ENCODE data around the gene CCR3. TPM values are rescaled to one million over a fixed set of nuclear protein-coding genes. Genes with fewer than 3 reads are reported as not detected.
A peak's percentile ranks its signal among the peaks of the same experiment; 100 is the strongest.

CCR3 gene
- total RNA-seq (2021; ENCODE audit: unreplicated experiment) = not detected
- polyA plus RNA-seq (2012; ENCODE audit: insufficient read length) = not detected
- Bru-seq, nascent RNA = percentile 2 among the genes with signal in this experiment
- BruChase-seq, experiment 1, labeled RNA remaining after a 2-hour chase = percentile 5 among the genes with signal in this experiment
- percentile 2 among the genes with signal in this experiment for BruChase-seq, experiment 2, labeled RNA remaining after a 6-hour chase
- long read RNA-seq = 0 reads

DNA sequence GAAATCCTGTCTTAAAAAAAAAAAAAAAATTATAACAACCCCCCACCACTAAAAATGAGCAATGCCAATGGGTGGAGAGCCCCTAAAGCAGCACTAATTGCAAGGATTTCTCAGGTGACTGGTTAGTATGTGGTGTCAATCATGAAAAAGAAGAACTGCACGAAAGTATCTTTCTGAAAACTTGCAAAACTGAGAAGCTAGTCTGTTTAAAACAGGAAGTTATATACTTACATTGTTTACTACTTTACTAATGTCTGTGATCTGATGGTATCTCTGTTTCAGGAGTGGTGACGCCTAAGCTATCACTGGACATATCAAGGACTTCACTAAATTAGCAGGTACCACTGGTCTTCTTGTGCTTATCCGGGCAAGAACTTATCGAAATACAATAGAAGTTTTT lies at the start of gene CCR3:
Gene CCR3 (plus strand): TSS at position 341 of the 400 bp plus-strand sequence. CDS start 22,699 bp downstream, outside the sequence.
- no peak for ATAC-seq
- intact Hi-C loops (cut with micrococcal nuclease; ENCODE audit: unreplicated experiment) = no loop called here
- in situ Hi-C loops (cut with HindIII; ENCODE audit: low pct_unique_long_range_greater_than_20kb, low sequenced_read_pairs) = no loop called here
- BruUV-seq (replicated peaks) = no TSS peak
- H3K9me3 ChIP-seq (ENCODE audit: control insufficient read depth, insufficient read depth, low read depth, low read length) = no peaks in the 10 kb centered on the region
- no peak for DNase-seq (ENCODE audit: low read depth, low spot score)
- no peak within 1 kb of the TSS for H3K27ac ChIP-seq (ENCODE audit: low read length)
- no peaks in the 10 kb centered on the region for H3K36me3 ChIP-seq (ENCODE audit: control insufficient read depth, insufficient read depth, low read length)
- H3K4me3 ChIP-seq (ENCODE audit: low read depth in 2 of 2, low read length in 2 of 2) = no peak within 1 kb of the TSS
- TF ChIP-seq POLR2AphosphoS5 (IDR thresholded peaks at IDR 0.05; ENCODE audit: low read depth, low read length) (no peak), SIN3A (IDR thresholded peaks at IDR 0.05; ENCODE audit: borderline replicate concordance, insufficient read depth, low read depth, low read length) (no peak), TCF7L2 (IDR thresholded peaks at IDR 0.05; ENCODE audit: low read depth, low read length) (no peak)
- TF ChIP-seq, protein P1, sequence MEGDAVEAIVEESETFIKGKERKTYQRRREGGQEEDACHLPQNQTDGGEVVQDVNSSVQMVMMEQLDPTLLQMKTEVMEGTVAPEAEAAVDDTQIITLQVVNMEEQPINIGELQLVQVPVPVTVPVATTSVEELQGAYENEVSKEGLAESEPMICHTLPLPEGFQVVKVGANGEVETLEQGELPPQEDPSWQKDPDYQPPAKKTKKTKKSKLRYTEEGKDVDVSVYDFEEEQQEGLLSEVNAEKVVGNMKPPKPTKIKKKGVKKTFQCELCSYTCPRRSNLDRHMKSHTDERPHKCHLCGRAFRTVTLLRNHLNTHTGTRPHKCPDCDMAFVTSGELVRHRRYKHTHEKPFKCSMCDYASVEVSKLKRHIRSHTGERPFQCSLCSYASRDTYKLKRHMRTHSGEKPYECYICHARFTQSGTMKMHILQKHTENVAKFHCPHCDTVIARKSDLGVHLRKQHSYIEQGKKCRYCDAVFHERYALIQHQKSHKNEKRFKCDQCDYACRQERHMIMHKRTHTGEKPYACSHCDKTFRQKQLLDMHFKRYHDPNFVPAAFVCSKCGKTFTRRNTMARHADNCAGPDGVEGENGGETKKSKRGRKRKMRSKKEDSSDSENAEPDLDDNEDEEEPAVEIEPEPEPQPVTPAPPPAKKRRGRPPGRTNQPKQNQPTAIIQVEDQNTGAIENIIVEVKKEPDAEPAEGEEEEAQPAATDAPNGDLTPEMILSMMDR (IDR thresholded peaks at IDR 0.05) = no peak
- TF ChIP-seq, protein P2, sequence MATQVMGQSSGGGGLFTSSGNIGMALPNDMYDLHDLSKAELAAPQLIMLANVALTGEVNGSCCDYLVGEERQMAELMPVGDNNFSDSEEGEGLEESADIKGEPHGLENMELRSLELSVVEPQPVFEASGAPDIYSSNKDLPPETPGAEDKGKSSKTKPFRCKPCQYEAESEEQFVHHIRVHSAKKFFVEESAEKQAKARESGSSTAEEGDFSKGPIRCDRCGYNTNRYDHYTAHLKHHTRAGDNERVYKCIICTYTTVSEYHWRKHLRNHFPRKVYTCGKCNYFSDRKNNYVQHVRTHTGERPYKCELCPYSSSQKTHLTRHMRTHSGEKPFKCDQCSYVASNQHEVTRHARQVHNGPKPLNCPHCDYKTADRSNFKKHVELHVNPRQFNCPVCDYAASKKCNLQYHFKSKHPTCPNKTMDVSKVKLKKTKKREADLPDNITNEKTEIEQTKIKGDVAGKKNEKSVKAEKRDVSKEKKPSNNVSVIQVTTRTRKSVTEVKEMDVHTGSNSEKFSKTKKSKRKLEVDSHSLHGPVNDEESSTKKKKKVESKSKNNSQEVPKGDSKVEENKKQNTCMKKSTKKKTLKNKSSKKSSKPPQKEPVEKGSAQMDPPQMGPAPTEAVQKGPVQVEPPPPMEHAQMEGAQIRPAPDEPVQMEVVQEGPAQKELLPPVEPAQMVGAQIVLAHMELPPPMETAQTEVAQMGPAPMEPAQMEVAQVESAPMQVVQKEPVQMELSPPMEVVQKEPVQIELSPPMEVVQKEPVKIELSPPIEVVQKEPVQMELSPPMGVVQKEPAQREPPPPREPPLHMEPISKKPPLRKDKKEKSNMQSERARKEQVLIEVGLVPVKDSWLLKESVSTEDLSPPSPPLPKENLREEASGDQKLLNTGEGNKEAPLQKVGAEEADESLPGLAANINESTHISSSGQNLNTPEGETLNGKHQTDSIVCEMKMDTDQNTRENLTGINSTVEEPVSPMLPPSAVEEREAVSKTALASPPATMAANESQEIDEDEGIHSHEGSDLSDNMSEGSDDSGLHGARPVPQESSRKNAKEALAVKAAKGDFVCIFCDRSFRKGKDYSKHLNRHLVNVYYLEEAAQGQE (IDR thresholded peaks at IDR 0.05; ENCODE audit: insufficient read depth in 1 of 2, low read depth in 2 of 2, low read length in 1 of 2) = no peak
- no peaks in the 10 kb centered on the region for H3K4me1 ChIP-seq (ENCODE audit: control insufficient read depth, insufficient read depth, low read length)
- peaks cover 3% of the 10 kb centered on the region; the same call in 1 of the 2 replicates for H3K27me3 ChIP-seq (ENCODE audit: control insufficient read depth, insufficient read depth, low read length)
- ChIA-PET CTCF (no interaction called here), POLR2A (no interaction called here)

DNA sequence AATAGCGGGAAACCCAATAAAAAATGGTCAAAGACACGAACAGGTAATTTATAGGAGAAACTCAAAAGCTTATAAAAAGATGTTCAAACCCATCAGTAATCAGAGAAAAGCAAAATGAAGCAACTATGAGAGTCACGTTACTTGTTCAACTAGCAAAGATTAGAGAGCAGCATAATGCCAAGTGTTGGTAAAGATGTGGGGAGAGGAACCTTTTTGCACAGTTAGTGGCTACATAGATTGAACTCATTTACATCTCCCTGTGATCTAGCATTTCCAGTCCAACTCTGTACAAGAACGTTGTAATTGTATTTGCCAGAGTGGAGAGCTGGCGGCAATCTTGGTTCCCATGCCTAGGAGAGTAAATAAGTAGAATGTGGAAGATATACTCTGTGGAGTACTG lies 49.3 kb upstream of the CCR3 start:
- ATAC-seq = no peak
- intact Hi-C loops (cut with micrococcal nuclease; ENCODE audit: unreplicated experiment) = no loop called here
- CTCF ChIA-PET = no interaction called here

More for the DNA sequence above, 49.3 kb upstream of the CCR3 start:
- TF ChIP-seq, protein P2 (IDR thresholded peaks at IDR 0.05; ENCODE audit: insufficient read depth in 1 of 2, low read depth in 2 of 2, low read length in 1 of 2) = no peak
- TF ChIP-seq TCF7L2 (IDR thresholded peaks at IDR 0.05; ENCODE audit: low read depth, low read length) (no peak), SIN3A (IDR thresholded peaks at IDR 0.05; ENCODE audit: borderline replicate concordance, insufficient read depth, low read depth, low read length) (no peak), POLR2AphosphoS5 (IDR thresholded peaks at IDR 0.05; ENCODE audit: low read depth, low read length) (no peak)
- TF ChIP-seq, protein P1 (IDR thresholded peaks at IDR 0.05) = no peak
- Histone ChIP-seq H3K27ac (ENCODE audit: low read length) (no peak overlapping the region), H3K4me1 (ENCODE audit: control insufficient read depth, insufficient read depth, low read length) (no peaks in the 10 kb centered on the region), H3K9me3 (ENCODE audit: control insufficient read depth, insufficient read depth, low read depth, low read length) (no peaks in the 10 kb centered on the region), H3K4me3 (ENCODE audit: low read depth in 2 of 2, low read length in 2 of 2) (no peak overlapping the region), H3K27me3 (ENCODE audit: control insufficient read depth, insufficient read depth, low read length) (no peaks in the 10 kb centered on the region), H3K36me3 (ENCODE audit: control insufficient read depth, insufficient read depth, low read length) (no peaks in the 10 kb centered on the region)
- POLR2A ChIA-PET = no interaction called here
- BruUV-seq (replicated peaks) = no TSS peak
- in situ Hi-C loops (cut with HindIII; ENCODE audit: low pct_unique_long_range_greater_than_20kb, low sequenced_read_pairs) = no loop called here
- no peak for DNase-seq (ENCODE audit: low read depth, low spot score)

Measured in Panc1 (cell line).